H1 (cell line): ENCODE measurements around the gene SHISA6. TPM values are rescaled to one million over a fixed set of nuclear protein-coding genes. Genes with fewer than 3 reads are reported as not detected.

Source experiments
- CTCF ChIA-PET: fragments of 300-600 bp; sonication (Branson Sonifier 250); formaldehyde crosslinking; loops from one replicate; lab custom pipeline; 2021; ENCODE audit not compliant: partially characterized antibody; lab: Charles Lee
- POLR2A ChIA-PET: fragments of 300-600 bp; sonication (Branson Sonifier 250); formaldehyde crosslinking; loops from one replicate; lab custom pipeline; 2021; ENCODE audit warnings: inconsistent platforms; ENCODE audit not compliant: partially characterized antibody; lab: Charles Lee
- DNase-seq, 2 experiments: peaks; one replicate each; pipeline versions ENCODE4 v3.0.0 to v3.0.0-alpha.2; 2010 to 2022; ENCODE audit warnings: low spot score in 2 of 2, low read depth in 1 of 2, mixed read lengths in 1 of 2
- FAIRE-seq: peaks from 2 replicates; lab custom pipeline; 2011; peaks lifted over from hg19 to GRCh38; lab: Jason Lieb, UNC
- H2AFZ ChIP-seq: 2 replicates; pipeline ENCODE4 v1.8.1; 2012; ENCODE audit warnings: low read length, inconsistent platforms
- H2AK5ac ChIP-seq: 2 replicates; pipeline ENCODE4 v1.6.1; 2013; ENCODE audit warnings: low read depth, low read length
- H2BK120ac ChIP-seq: replicated peaks from 2 replicates; pipeline ENCODE3; 2013; ENCODE audit warnings: low read depth, low read length, inconsistent platforms
- H2BK12ac ChIP-seq: 2 replicates; pipeline ENCODE4 v1.6.1; 2013; ENCODE audit warnings: low read depth, low read length
- H2BK15ac ChIP-seq: 2 replicates; pipeline ENCODE4 v1.6.1; 2013; ENCODE audit warnings: low read length
- H2BK20ac ChIP-seq: 2 replicates; pipeline ENCODE4 v1.6.1; 2013; ENCODE audit warnings: low read length
- H2BK5ac ChIP-seq: 2 replicates; pipeline ENCODE4 v1.6.1; 2013; ENCODE audit warnings: low read depth, low read length
- H3K14ac ChIP-seq: 2 replicates; pipeline ENCODE4 v1.6.1; 2013; ENCODE audit warnings: inconsistent platforms; ENCODE audit not compliant: insufficient read length
- H3K18ac ChIP-seq: 2 replicates; pipeline ENCODE4 v1.6.1; 2013; ENCODE audit warnings: low read length; ENCODE audit errors: extremely low read depth
- H3K23ac ChIP-seq: 2 replicates; pipeline ENCODE4 v1.6.1; 2013; ENCODE audit warnings: inconsistent platforms; ENCODE audit not compliant: insufficient read length
- H3K23me2 ChIP-seq: 2 replicates; pipeline ENCODE4 v1.6.1; 2013; ENCODE audit warnings: low read depth, low read length
- H3K27ac ChIP-seq: 2 replicates; pipeline ENCODE4 v1.6.1; 2011; ENCODE audit warnings: low read depth, low read length, inconsistent platforms
- H3K27me3 ChIP-seq, 4 experiments: replicated peaks in 1 of 4; 1 replicate in 1 of 4; 2 replicates in 3 of 4; pipeline versions ENCODE4 v1.6.1 to v1.8.1; 2011 to 2013; ENCODE audit warnings: low read length in 3 of 4, mild to moderate bottlenecking in 3 of 4, inconsistent platforms in 2 of 4, mixed read lengths in 2 of 4, moderate library complexity in 1 of 4; ENCODE audit not compliant: control insufficient read depth in 3 of 4, insufficient read depth in 3 of 4; ENCODE audit errors: extremely low read depth in 1 of 4
- H3K36me3 ChIP-seq, 4 experiments: 2 replicates each; pipeline versions ENCODE4 v1.6.1 to v1.8.1; 2011 to 2013; ENCODE audit warnings: mild to moderate bottlenecking in 4 of 4, low read length in 3 of 4, moderate library complexity in 2 of 4, control low read depth in 1 of 4, inconsistent platforms in 1 of 4; ENCODE audit not compliant: insufficient read depth in 4 of 4, control insufficient read depth in 2 of 4
- H3K4ac ChIP-seq: replicated peaks from 2 replicates; pipeline ENCODE3; 2013; ENCODE audit warnings: low read length, low read depth, mixed read lengths, inconsistent platforms; ENCODE audit not compliant: insufficient read length
- H3K4me1 ChIP-seq, 4 experiments: replicated peaks in 1 of 4; 1 replicate in 1 of 4; 2 replicates in 3 of 4; pipeline versions ENCODE4 v1.6.1 to v1.8.1; 2011 to 2013; ENCODE audit warnings: low read length in 3 of 4, inconsistent platforms in 2 of 4, mixed read lengths in 1 of 4; ENCODE audit not compliant: insufficient read depth in 4 of 4, control insufficient read depth in 3 of 4
- H3K4me2 ChIP-seq, 2 experiments: 2 replicates each; pipeline versions ENCODE4 v1.6.1 to v1.8.1; 2011 to 2013; ENCODE audit warnings: low read depth in 2 of 2, low read length in 2 of 2, control low read depth in 1 of 2, inconsistent platforms in 1 of 2, mild to moderate bottlenecking in 1 of 2; ENCODE audit not compliant: insufficient read depth in 1 of 2
- H3K4me3 ChIP-seq, 4 experiments: fragments of 200-600, 300-600 bp in 1 of 4; sonication (generic), shearing (Covaris generic), sonication (Bioruptor Twin) in 1 of 4; 2 replicates each; pipeline versions ENCODE4 v1.5.1 to v1.8.1; 2011 to 2016; ENCODE audit warnings: low read length in 4 of 4, low read depth in 3 of 4, control low read depth in 2 of 4, inconsistent platforms in 2 of 4, mild to moderate bottlenecking in 2 of 4, mixed read lengths in 1 of 4, moderate library complexity in 1 of 4; ENCODE audit not compliant: insufficient read depth in 2 of 4; ENCODE audit errors: extremely low read depth in 1 of 4
- H3K56ac ChIP-seq: replicated peaks from 2 replicates; pipeline ENCODE3; 2013; ENCODE audit warnings: low read depth, mild to moderate bottlenecking, mixed read lengths, low read length, inconsistent platforms; ENCODE audit not compliant: insufficient read length
- H3K79me1 ChIP-seq: 2 replicates; pipeline ENCODE4 v1.6.1; 2013; ENCODE audit warnings: low read depth, low read length, control low read depth
- H3K79me2 ChIP-seq, 2 experiments: 2 replicates each; pipeline versions ENCODE4 v1.6.1 to v1.8.1; 2012 to 2013; ENCODE audit warnings: low read length in 2 of 2, mild to moderate bottlenecking in 2 of 2, inconsistent platforms in 1 of 2; ENCODE audit not compliant: insufficient read depth in 2 of 2, control insufficient read depth in 1 of 2
- H3K9ac ChIP-seq, 4 experiments: replicated peaks in 1 of 4; 1 replicate in 1 of 4; 2 replicates in 3 of 4; pipeline versions ENCODE4 v1.6.1 to v1.8.1; 2011 to 2013; ENCODE audit warnings: low read depth in 3 of 4, low read length in 3 of 4, control low read depth in 2 of 4, mild to moderate bottlenecking in 2 of 4, moderate library complexity in 2 of 4, inconsistent platforms in 1 of 4; ENCODE audit errors: extremely low read depth in 1 of 4
- H3K9me3 ChIP-seq, 2 experiments: 2 replicates each; pipeline versions ENCODE4 v1.6.1 to v1.8.1; 2012 to 2013; ENCODE audit warnings: mild to moderate bottlenecking in 2 of 2, moderate library complexity in 2 of 2, control low read depth in 1 of 2, inconsistent platforms in 1 of 2, low read depth in 1 of 2, low read length in 1 of 2, mixed read lengths in 1 of 2; ENCODE audit not compliant: insufficient read depth in 2 of 2
- H4K20me1 ChIP-seq, 2 experiments: replicated peaks in 1 of 2; 2 replicates each; pipeline versions ENCODE3 to v1.8.1; 2011 to 2013; ENCODE audit warnings: inconsistent platforms in 2 of 2, low read length in 2 of 2, mild to moderate bottlenecking in 1 of 2; ENCODE audit not compliant: insufficient read depth in 2 of 2, control insufficient read depth in 1 of 2
- H4K5ac ChIP-seq: 2 replicates; pipeline ENCODE4 v1.6.1; 2013; ENCODE audit warnings: low read length, low read depth, mixed read lengths, inconsistent platforms; ENCODE audit not compliant: insufficient read length
- H4K8ac ChIP-seq: 2 replicates; pipeline ENCODE4 v1.8.0; 2013; ENCODE audit warnings: mild to moderate bottlenecking, moderate library complexity, low read length, inconsistent platforms; ENCODE audit not compliant: insufficient read depth; ENCODE audit errors: extremely low read depth
- H4K91ac ChIP-seq: replicated peaks from 2 replicates; pipeline ENCODE3; 2013; ENCODE audit warnings: low read length, mixed read lengths, inconsistent platforms; ENCODE audit not compliant: insufficient read length
- CREB1 ChIP-seq: IDR thresholded peaks from 2 replicates; pipeline ENCODE4 v1.6.1; 2012; ENCODE audit warnings: inconsistent platforms
- EP300 ChIP-seq, 2 experiments: IDR thresholded peaks; 1 replicate in 1 of 2; 2 replicates in 1 of 2; pipeline ENCODE4 v1.6.1; 2011 to 2012; ENCODE audit warnings: low read depth in 2 of 2, low read length in 2 of 2, mild to moderate bottlenecking in 2 of 2, borderline replicate concordance in 1 of 2, inconsistent platforms in 1 of 2, moderate library complexity in 1 of 2
- EZH2 ChIP-seq: fragments of 200-600 bp; sonication (generic); IDR thresholded peaks from 2 replicates; pipeline ENCODE4 v1.7.1; 2012; ENCODE audit warnings: low read depth, mild to moderate bottlenecking, moderate library complexity, low read length, inconsistent platforms; ENCODE audit not compliant: severe bottlenecking
- HDAC6 ChIP-seq: IDR thresholded peaks from one replicate; pipeline ENCODE4 v1.7.1; 2012; ENCODE audit warnings: low read depth, mild to moderate bottlenecking, inconsistent platforms, low read length, moderate library complexity
- NANOG ChIP-seq: IDR thresholded peaks from 2 replicates; pipeline ENCODE4 v1.6.1; 2011; ENCODE audit warnings: low read length, low read depth, mild to moderate bottlenecking, inconsistent platforms; ENCODE audit not compliant: insufficient read depth, poor library complexity, severe bottlenecking
- NRF1 ChIP-seq: IDR thresholded peaks from 2 replicates; pipeline ENCODE4 v1.6.1; 2011; ENCODE audit warnings: mild to moderate bottlenecking, low read depth, low read length, improper control_type of control experiment
- RBBP5 ChIP-seq: IDR thresholded peaks from 2 replicates; pipeline ENCODE4 v1.7.1; 2012; ENCODE audit warnings: low read depth, mild to moderate bottlenecking, inconsistent platforms, low read length, moderate library complexity, borderline replicate concordance
- RNF2 ChIP-seq: fragments of 200-900, 300-1000 bp; sonication (generic); IDR thresholded peaks from 2 replicates; pipeline ENCODE4 v1.7.1; 2016; ENCODE audit warnings: borderline replicate concordance, low read depth, mild to moderate bottlenecking, antibody characterized with exemption, low read length; ENCODE audit not compliant: poor library complexity, severe bottlenecking; ENCODE audit errors: missing control alignments
- SIRT6 ChIP-seq: IDR thresholded peaks from one replicate; pipeline ENCODE4 v1.7.1; 2012; ENCODE audit warnings: low read length, inconsistent platforms
- SP4 ChIP-seq: IDR thresholded peaks from 2 replicates; pipeline ENCODE4 v1.6.1; 2012; ENCODE audit warnings: low read length, inconsistent platforms
- TBP ChIP-seq: IDR thresholded peaks from 2 replicates; pipeline ENCODE4 v1.6.1; 2011; ENCODE audit warnings: low read depth, low read length, improper control_type of control experiment
- WGBS, 2 experiments: shearing (Covaris generic) in 1 of 2; methylation state at CpG; one replicate each; pipeline versions ENCODE4 v1.1.6 to v1.1.7; 2013 to 2015; ENCODE audit warnings: low lambda C conversion rate in 2 of 2, mixed read lengths in 2 of 2, inconsistent platforms in 1 of 2, low coverage in 1 of 2, missing lambda C conversion rate in 1 of 2; ENCODE audit not compliant: insufficient replicate concordance in 2 of 2, insufficient coverage in 1 of 2, insufficient read length in 1 of 2; ENCODE audit errors: extremely low coverage in 1 of 2, missing lambda C conversion rate in 1 of 2; 5-methylcytosine and 5-hydroxymethylcytosine counted together
- polyA plus RNA-seq, 7 experiments: library from polyadenylated mRNA; depleted of rRNA in 3 of 7; stranded (reverse) in 5 of 7; unstranded in 2 of 7; fragments of >200 nt in 5 of 7; fragments of 200-250 nt in 2 of 7; gene quantifications; 1 replicate in 5 of 7; 2 replicates in 1 of 7; 4 replicates in 1 of 7; pipeline versions ENCODE4 v1.2.1 to v1.2.3, GENCODE V29; 2011 to 2013; ENCODE audit warnings: missing spikeins in 2 of 7, mixed read lengths in 2 of 7
- total RNA-seq: library from RNA; stranded (reverse); fragmentation: NEBNext Ultra II Directional; extraction: Animal tissue kit (Norgen Biotek cat#: 25700); gene quantifications from 2 replicates; pipeline ENCODE4 v1.2.1, GENCODE V29; 2021
- TF ChIP-seq, protein P1 (sequence below): IDR thresholded peaks from 2 replicates; pipeline ENCODE4 v1.6.1; 2011; ENCODE audit warnings: low read length, improper control_type of control experiment

The SHISA6 gene
- total and polyA plus RNA-seq, 2 of the 8 experiments (the other 6 are each of a cell fraction or from before 2014, with no cell fraction given) = 2.9 to 4.8 TPM

DNA sequence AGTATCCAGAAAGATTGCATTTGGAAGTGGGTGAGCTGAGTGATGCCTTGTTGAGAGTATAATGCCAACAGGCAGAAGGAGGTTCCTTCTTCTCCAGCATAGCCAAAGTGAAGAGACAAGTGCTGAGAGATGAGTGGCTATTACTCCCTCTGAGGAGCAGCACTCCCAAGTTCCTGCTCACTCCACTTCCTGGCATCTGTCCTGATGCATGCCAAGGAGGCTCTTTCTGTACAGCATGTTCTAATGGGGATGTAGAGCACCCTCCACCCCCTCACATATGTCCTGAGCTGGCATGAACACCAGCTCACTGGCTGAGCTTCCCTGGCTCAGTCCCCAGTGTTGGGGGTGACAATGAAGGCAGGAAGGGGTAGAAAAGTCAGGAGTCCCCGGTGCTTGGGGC is 313.0 kb downstream of the SHISA6 start:
- Histone ChIP-seq H3K4me2 (no peak overlapping the region), H3K4ac (no peak overlapping the region), H3K9me3 (no peaks in the 10 kb centered on the region), H2BK120ac (no peak overlapping the region), H2BK15ac (no peak overlapping the region), H3K4me1 (no peaks in the 10 kb centered on the region; a peak in 1 of 7 replicates), H4K8ac (no peak overlapping the region), H3K23ac (no peak overlapping the region), H2BK20ac (no peak overlapping the region), H3K9ac (no peak overlapping the region), H4K5ac (no peak overlapping the region), H3K56ac (no peak overlapping the region), H4K20me1 (no peaks in the 10 kb centered on the region), H3K79me2 (no peaks in the 10 kb centered on the region), H3K4me3 (no peak overlapping the region), H3K18ac (no peak overlapping the region), H2BK12ac (no peak overlapping the region), H3K79me1 (no peaks in the 10 kb centered on the region), H3K27ac (no peak overlapping the region), H3K14ac (no peak overlapping the region), H3K27me3 (no peaks in the 10 kb centered on the region), H2AFZ (no peak overlapping the region), H4K91ac (no peak overlapping the region), H2BK5ac (no peak overlapping the region), H3K23me2 (no peaks in the 10 kb centered on the region; the same call in 1 of the 2 replicates), H2AK5ac (no peak overlapping the region), H3K36me3 (no peaks in the 10 kb centered on the region)
- FAIRE-seq (no peak), DNase-seq (no peak)
- CTCF ChIA-PET = interaction anchor here (0.6 to 1.1 kb wide), 2 partner anchors 90 to 378 kb away, joined by 3 read pairs; no protein-coding TSS in a partner anchor
- WGBS, 2 experiments = 92% methylated on average over 1 of the region's 1 CpG; no CpG with 5 or more reads in 1 of the 2 experiments
- POLR2A ChIA-PET = interaction anchor here (0.6 kb wide), 1 partner anchor 775 kb away, joined by 3 read pairs; no protein-coding TSS in a partner anchor
- no peak for TF ChIP-seq NRF1
- no peak for TF ChIP-seq EP300 (IDR thresholded peaks at IDR 0.05; ENCODE audit: borderline replicate concordance in 1 of 2, low read depth in 2 of 2, low read length in 2 of 2)
- TF ChIP-seq EZH2 = no peak
- TF ChIP-seq RNF2 = no peak
- no peak for TF ChIP-seq SIRT6
- no peak for TF ChIP-seq SP4
- no peak for TF ChIP-seq HDAC6
- TF ChIP-seq, protein P1, sequence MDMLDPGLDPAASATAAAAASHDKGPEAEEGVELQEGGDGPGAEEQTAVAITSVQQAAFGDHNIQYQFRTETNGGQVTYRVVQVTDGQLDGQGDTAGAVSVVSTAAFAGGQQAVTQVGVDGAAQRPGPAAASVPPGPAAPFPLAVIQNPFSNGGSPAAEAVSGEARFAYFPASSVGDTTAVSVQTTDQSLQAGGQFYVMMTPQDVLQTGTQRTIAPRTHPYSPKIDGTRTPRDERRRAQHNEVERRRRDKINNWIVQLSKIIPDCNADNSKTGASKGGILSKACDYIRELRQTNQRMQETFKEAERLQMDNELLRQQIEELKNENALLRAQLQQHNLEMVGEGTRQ = no peak
- TF ChIP-seq RBBP5 = no peak
- no peak for TF ChIP-seq NANOG
- no peak for TF ChIP-seq TBP
- no peak for TF ChIP-seq CREB1
